SK-N-SH (cell line): ENCODE measurements around the gene SLC41A2. TPM values are rescaled to one million over a fixed set of nuclear protein-coding genes. Genes with fewer than 3 reads are reported as not detected.

Experiments
- CTCF ChIA-PET: fragments of 300-600, 350-600 bp; formaldehyde crosslinking; extraction: SDS; loops from one replicate; lab custom pipeline; 2021; lab: Yijun Ruan, JAX
- POLR2A ChIA-PET: fragments of 350-600 bp; sonication (Branson Sonifier 250); formaldehyde crosslinking; extraction: SDS; loops from one replicate; lab custom pipeline; 2020; ENCODE audit warnings: antibody characterized with exemption, inconsistent platforms; lab: Yijun Ruan, JAX
- DNase-seq: peaks from one replicate; pipeline ENCODE4 v3.0.0; 2012
- H2AFZ ChIP-seq: fragments of 200-600 bp; sonication (generic); 2 replicates; pipeline ENCODE4 v1.8.1; 2016; ENCODE audit warnings: antibody characterized with exemption, mild to moderate bottlenecking, low read depth
- H3F3A ChIP-seq: fragments of 200-600 bp; sonication (generic); replicated peaks from 2 replicates; pipeline ENCODE3; 2016; ENCODE audit warnings: antibody characterized with exemption, mild to moderate bottlenecking; ENCODE audit not compliant: insufficient read depth
- H3K27ac ChIP-seq, 2 experiments: fragments of 200-500 bp in 1 of 2; fragments of 200-600 bp in 1 of 2; sonication (Bioruptor generic) in 1 of 2; sonication (generic), shearing (Covaris generic) in 1 of 2; 2 replicates each; pipeline versions ENCODE4 v1.5.1 to v1.6.1; 2014 to 2016; ENCODE audit warnings: low read depth in 2 of 2, inconsistent platforms in 1 of 2, low read length in 1 of 2, mild to moderate bottlenecking in 1 of 2, mixed read lengths in 1 of 2
- H3K27me3 ChIP-seq: fragments of 200-600 bp; sonication (generic), shearing (Covaris generic); 2 replicates; pipeline ENCODE4 v1.6.1; 2016; ENCODE audit warnings: mixed run types; ENCODE audit not compliant: insufficient read depth
- H3K36me3 ChIP-seq, 2 experiments: fragments of 200-500 bp in 1 of 2; fragments of 200-600 bp in 1 of 2; sonication (Bioruptor generic) in 1 of 2; sonication (generic) in 1 of 2; replicated peaks in 1 of 2; 2 replicates each; pipeline versions ENCODE3 to v1.5.1; 2014 to 2016; ENCODE audit warnings: low read length in 1 of 2, mild to moderate bottlenecking in 1 of 2; ENCODE audit not compliant: insufficient read depth in 2 of 2, control insufficient read depth in 1 of 2
- H3K4me1 ChIP-seq, 2 experiments: fragments of 200-500 bp in 1 of 2; fragments of 200-600 bp in 1 of 2; sonication (Bioruptor generic) in 1 of 2; sonication (generic), shearing (Covaris generic) in 1 of 2; 2 replicates each; pipeline versions ENCODE4 v1.5.1 to v1.6.1; 2014 to 2016; ENCODE audit warnings: low read depth in 1 of 2, low read length in 1 of 2, mixed run types in 1 of 2; ENCODE audit not compliant: insufficient read depth in 2 of 2, control insufficient read depth in 1 of 2
- H3K4me2 ChIP-seq: fragments of 200-600 bp; sonication (generic), shearing (Covaris generic); 2 replicates; pipeline ENCODE4 v1.6.1; 2017; ENCODE audit warnings: mixed run types
- H3K4me3 ChIP-seq, 2 experiments: fragments of 200-500 bp in 1 of 2; fragments of 200-600 bp in 1 of 2; sonication (Bioruptor generic) in 1 of 2; sonication (generic), shearing (Covaris generic) in 1 of 2; 2 replicates each; pipeline versions ENCODE4 v1.5.1 to v1.8.1; 2014 to 2016; ENCODE audit warnings: low read depth in 2 of 2, inconsistent platforms in 1 of 2, low read length in 1 of 2, mild to moderate bottlenecking in 1 of 2, mixed read lengths in 1 of 2, moderate library complexity in 1 of 2
- H3K79me2 ChIP-seq: fragments of 200-600 bp; sonication (generic); 2 replicates; pipeline ENCODE4 v1.8.1; 2017; ENCODE audit warnings: mild to moderate bottlenecking; ENCODE audit not compliant: insufficient read depth
- H3K9ac ChIP-seq: fragments of 200-600 bp; sonication (generic); 2 replicates; pipeline ENCODE4 v1.6.1; 2017; ENCODE audit warnings: mixed run types
- H3K9me2 ChIP-seq: fragments of 200-600 bp; sonication (generic); 2 replicates; pipeline ENCODE4 v1.6.1; 2017; ENCODE audit warnings: mixed run types
- H3K9me3 ChIP-seq: fragments of 200-600 bp; sonication (generic); 2 replicates; pipeline ENCODE4 v1.6.1; 2017; ENCODE audit warnings: mixed run types, mild to moderate bottlenecking, moderate library complexity
- H4K20me1 ChIP-seq: fragments of 200-600 bp; sonication (generic); 2 replicates; pipeline ENCODE4 v1.6.1; 2017; ENCODE audit warnings: mild to moderate bottlenecking, mixed run types; ENCODE audit not compliant: insufficient read depth
- CHD2 ChIP-seq: fragments of 150-350 bp; IDR thresholded peaks from 2 replicates; pipeline ENCODE4 v1.6.1; 2018; ENCODE audit warnings: low read length; ENCODE audit not compliant: partially characterized antibody
- FOXJ3 ChIP-seq: sonication (generic); formaldehyde crosslinking; IDR thresholded peaks from 2 replicates; pipeline ENCODE4 v1.5.1; 2020; ENCODE audit warnings: mild to moderate bottlenecking, missing genetic modification reagents
- FOXM1 ChIP-seq: IDR thresholded peaks from 2 replicates; pipeline ENCODE4 v1.4.0; 2012; ENCODE audit warnings: low read depth, mild to moderate bottlenecking
- JUND ChIP-seq: IDR thresholded peaks from 2 replicates; pipeline ENCODE4 v1.4.0; 2012
- MXI1 ChIP-seq: IDR thresholded peaks from 2 replicates; pipeline ENCODE4 v1.6.1; 2012; ENCODE audit warnings: mild to moderate bottlenecking, low read depth, low read length, improper control_type of control experiment
- NFIC ChIP-seq: IDR thresholded peaks from 2 replicates; pipeline ENCODE4 v1.4.0; 2012; ENCODE audit warnings: borderline replicate concordance
- NRF1 ChIP-seq: IDR thresholded peaks from 2 replicates; pipeline ENCODE4 v1.6.1; 2012; ENCODE audit warnings: low read depth, mild to moderate bottlenecking, low read length
- POLR2AphosphoS5 ChIP-seq: IDR thresholded peaks from 2 replicates; pipeline ENCODE4 v1.6.1; 2012; ENCODE audit warnings: low read depth, low read length
- RXRA ChIP-seq: IDR thresholded peaks from 2 replicates; pipeline ENCODE4 v1.4.0; 2012; ENCODE audit warnings: low read depth, mild to moderate bottlenecking, borderline replicate concordance
- SIN3A ChIP-seq: IDR thresholded peaks from 2 replicates; pipeline ENCODE4 v1.6.1; 2012; ENCODE audit warnings: low read depth, mild to moderate bottlenecking, low read length, moderate library complexity, borderline replicate concordance
- TAF1 ChIP-seq: IDR thresholded peaks from 2 replicates; pipeline ENCODE4 v1.6.1; 2012; ENCODE audit warnings: low read depth, mild to moderate bottlenecking, low read length, moderate library complexity, borderline replicate concordance
- TEAD4 ChIP-seq: IDR thresholded peaks from 2 replicates; pipeline ENCODE4 v1.4.0; 2012; ENCODE audit warnings: mild to moderate bottlenecking, borderline replicate concordance; ENCODE audit not compliant: insufficient read depth
- YY1 ChIP-seq: IDR thresholded peaks from 2 replicates; pipeline ENCODE4 v1.4.0; 2012; ENCODE audit warnings: low read depth, mild to moderate bottlenecking
- WGBS: methylation state at CpG from one replicate; pipeline ENCODE4 v1.1.6; 2017; ENCODE audit warnings: low lambda C conversion rate; 5-methylcytosine and 5-hydroxymethylcytosine counted together
- polyA plus RNA-seq, 3 experiments: library from polyadenylated mRNA; depleted of rRNA; stranded (reverse); fragments of >200 nt; gene quantifications; 2 replicates each; pipeline ENCODE4 v1.2.3, GENCODE V29; 2012
- TF ChIP-seq, protein P1 (sequence below): fragments of 150-350 bp; IDR thresholded peaks from 2 replicates; pipeline ENCODE4 v1.6.1; 2016; ENCODE audit warnings: mild to moderate bottlenecking, low read depth, low read length
- TF ChIP-seq, protein P2 (sequence below): IDR thresholded peaks from 2 replicates; pipeline ENCODE4 v1.4.0; 2012; ENCODE audit warnings: low read depth
- TF ChIP-seq, protein P3 (sequence below): fragments of 200-600 bp; sonication (generic); IDR thresholded peaks from 2 replicates; pipeline ENCODE4 v1.6.1; 2017; ENCODE audit warnings: antibody characterized with exemption, mild to moderate bottlenecking, moderate library complexity
- TF ChIP-seq, protein P4 (sequence below): IDR thresholded peaks from 2 replicates; pipeline ENCODE4 v1.4.0; 2012; ENCODE audit warnings: low read depth, borderline replicate concordance

SLC41A2 gene
- polyA plus RNA-seq, 1 of the 3 experiments (the other 2 are of a cell fraction), result 1.7 TPM

DNA sequence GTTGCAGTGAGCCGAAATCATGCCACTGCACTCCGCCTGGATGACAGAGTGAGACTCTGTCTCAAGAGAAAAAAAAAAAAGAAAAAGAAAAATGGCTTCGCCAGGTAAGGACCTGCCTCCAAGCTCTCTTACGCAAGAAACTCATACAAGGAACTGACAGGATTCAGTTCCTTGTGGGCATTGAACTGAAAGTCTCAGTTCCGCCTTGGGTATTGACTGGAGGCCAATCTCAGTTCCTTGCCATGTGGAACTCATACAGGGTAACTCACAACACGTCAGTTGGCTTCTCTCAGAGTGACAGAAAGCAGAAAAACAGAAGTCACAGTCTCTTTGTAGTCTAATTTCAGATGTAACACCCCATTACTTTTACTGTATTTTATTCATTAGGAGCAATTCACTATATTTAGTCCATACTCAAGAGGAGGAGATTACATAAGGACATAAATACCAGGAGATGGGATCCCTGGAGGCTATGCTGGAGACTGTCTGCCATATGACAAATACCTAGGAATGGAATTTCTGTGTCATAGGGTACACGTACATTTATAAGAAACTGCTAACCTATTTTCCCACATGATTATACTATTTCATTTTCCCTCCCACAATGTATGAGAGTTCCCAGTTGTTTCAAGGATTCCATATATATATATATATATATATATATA is 16.7 kb upstream of the SLC41A2 start:
- Histone ChIP-seq H3K27me3 (no peaks in the 10 kb centered on the region), H3K4me1 (no peaks in the 10 kb centered on the region), H3K36me3 (no peaks in the 10 kb centered on the region), H3K4me3 (no peak overlapping the region), H3K9me3 (no peaks in the 10 kb centered on the region), H3F3A (peaks cover 2% of the 10 kb centered on the region), H3K4me2 (no peak overlapping the region), H3K9ac (no peak overlapping the region), H3K79me2 (no peaks in the 10 kb centered on the region), H4K20me1 (no peaks in the 10 kb centered on the region), H2AFZ (no peak overlapping the region), H3K27ac (no peak overlapping the region), H3K9me2 (no peaks in the 10 kb centered on the region)
- 83% methylated on average over 7 of the region's 7 CpGs for WGBS
- POLR2A ChIA-PET, result no interaction called here
- TF ChIP-seq NRF1 (no peak), TAF1 (no peak), YY1 (no peak), RXRA (no peak), CHD2 (no peak), MXI1 (no peak)
- TF ChIP-seq, protein P1, sequence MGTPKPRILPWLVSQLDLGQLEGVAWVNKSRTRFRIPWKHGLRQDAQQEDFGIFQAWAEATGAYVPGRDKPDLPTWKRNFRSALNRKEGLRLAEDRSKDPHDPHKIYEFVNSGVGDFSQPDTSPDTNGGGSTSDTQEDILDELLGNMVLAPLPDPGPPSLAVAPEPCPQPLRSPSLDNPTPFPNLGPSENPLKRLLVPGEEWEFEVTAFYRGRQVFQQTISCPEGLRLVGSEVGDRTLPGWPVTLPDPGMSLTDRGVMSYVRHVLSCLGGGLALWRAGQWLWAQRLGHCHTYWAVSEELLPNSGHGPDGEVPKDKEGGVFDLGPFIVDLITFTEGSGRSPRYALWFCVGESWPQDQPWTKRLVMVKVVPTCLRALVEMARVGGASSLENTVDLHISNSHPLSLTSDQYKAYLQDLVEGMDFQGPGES, result no peak
- TF ChIP-seq, protein P2, sequence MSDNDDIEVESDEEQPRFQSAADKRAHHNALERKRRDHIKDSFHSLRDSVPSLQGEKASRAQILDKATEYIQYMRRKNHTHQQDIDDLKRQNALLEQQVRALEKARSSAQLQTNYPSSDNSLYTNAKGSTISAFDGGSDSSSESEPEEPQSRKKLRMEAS, result no peak
- TF ChIP-seq, protein P3, sequence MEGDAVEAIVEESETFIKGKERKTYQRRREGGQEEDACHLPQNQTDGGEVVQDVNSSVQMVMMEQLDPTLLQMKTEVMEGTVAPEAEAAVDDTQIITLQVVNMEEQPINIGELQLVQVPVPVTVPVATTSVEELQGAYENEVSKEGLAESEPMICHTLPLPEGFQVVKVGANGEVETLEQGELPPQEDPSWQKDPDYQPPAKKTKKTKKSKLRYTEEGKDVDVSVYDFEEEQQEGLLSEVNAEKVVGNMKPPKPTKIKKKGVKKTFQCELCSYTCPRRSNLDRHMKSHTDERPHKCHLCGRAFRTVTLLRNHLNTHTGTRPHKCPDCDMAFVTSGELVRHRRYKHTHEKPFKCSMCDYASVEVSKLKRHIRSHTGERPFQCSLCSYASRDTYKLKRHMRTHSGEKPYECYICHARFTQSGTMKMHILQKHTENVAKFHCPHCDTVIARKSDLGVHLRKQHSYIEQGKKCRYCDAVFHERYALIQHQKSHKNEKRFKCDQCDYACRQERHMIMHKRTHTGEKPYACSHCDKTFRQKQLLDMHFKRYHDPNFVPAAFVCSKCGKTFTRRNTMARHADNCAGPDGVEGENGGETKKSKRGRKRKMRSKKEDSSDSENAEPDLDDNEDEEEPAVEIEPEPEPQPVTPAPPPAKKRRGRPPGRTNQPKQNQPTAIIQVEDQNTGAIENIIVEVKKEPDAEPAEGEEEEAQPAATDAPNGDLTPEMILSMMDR, result no peak
- CTCF ChIA-PET, result no interaction called here
- DNase-seq, result no peak

DNA sequence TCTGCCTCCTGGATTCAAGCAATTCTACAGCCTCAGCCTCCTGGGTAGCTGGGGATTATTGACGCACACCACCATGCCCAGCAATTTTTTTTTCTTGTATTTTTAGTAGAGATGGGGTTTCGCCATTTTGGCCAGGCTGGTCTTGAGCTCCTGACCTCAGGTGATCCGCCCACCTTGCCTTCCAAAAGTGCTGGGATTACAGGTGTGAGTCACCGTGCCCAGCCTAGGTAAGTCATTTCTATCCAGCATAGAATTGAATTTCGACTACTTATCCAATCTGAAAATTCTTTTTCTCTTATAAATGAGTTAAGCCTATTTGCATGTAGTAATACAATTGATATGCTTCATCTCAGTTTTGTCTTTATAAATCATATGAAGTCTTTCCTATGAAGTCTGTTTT is 15.2 kb upstream of the SLC41A2 start:
- Histone ChIP-seq H3K4me3 (no peak overlapping the region), H3K79me2 (no peaks in the 10 kb centered on the region), H4K20me1 (no peaks in the 10 kb centered on the region), H3K9me2 (no peaks in the 10 kb centered on the region), H2AFZ (no peak overlapping the region), H3K27me3 (no peaks in the 10 kb centered on the region), H3K27ac (no peak overlapping the region), H3K4me2 (no peak overlapping the region), H3F3A (peaks cover 2% of the 10 kb centered on the region), H3K4me1 (no peaks in the 10 kb centered on the region), H3K36me3 (no peaks in the 10 kb centered on the region), H3K9ac (no peak overlapping the region), H3K9me3 (no peaks in the 10 kb centered on the region)
- ChIA-PET CTCF (interaction anchor here (1.0 kb wide), 1 partner anchor 96 kb away, joined by 3 read pairs; no protein-coding TSS in a partner anchor), POLR2A (interaction anchor here (0.6 kb wide), 1 partner anchor 67 kb away, joined by 5 read pairs; no protein-coding TSS in a partner anchor)
- WGBS, result 86% methylated on average over 5 of the region's 5 CpGs
- no peak for DNase-seq
- TF ChIP-seq CHD2 (no peak), TEAD4 (no peak), MXI1 (no peak), POLR2AphosphoS5 (no peak), FOXJ3 (CRISPR knock-in tag) (no peak), YY1 (no peak), TAF1 (no peak), FOXM1 (no peak), NFIC (no peak), SIN3A (no peak), JUND (no peak)
- TF ChIP-seq, protein P3, result no peak
- TF ChIP-seq, protein P4, sequence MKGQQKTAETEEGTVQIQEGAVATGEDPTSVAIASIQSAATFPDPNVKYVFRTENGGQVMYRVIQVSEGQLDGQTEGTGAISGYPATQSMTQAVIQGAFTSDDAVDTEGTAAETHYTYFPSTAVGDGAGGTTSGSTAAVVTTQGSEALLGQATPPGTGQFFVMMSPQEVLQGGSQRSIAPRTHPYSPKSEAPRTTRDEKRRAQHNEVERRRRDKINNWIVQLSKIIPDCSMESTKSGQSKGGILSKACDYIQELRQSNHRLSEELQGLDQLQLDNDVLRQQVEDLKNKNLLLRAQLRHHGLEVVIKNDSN, result no peak
